ENCODE results near the gene MTHFSD.

- TF ChIP-seq POLR2AphosphoS5 (IDR thresholded peaks at IDR 0.05) (no peak), EP300 (conservative IDR thresholded peaks at IDR 0.05; ENCODE audit: poor library complexity, severe bottlenecking) (no peak)
Observed at GRCh38 chr16:86558355-86559193, 3.5 kb upstream of the MTHFSD start.
